Keratinocyte (primary cell): ENCODE measurements around the gene NAPA. TPM values are rescaled to one million over a fixed set of nuclear protein-coding genes. Genes with fewer than 3 reads are reported as not detected.

Experiments used
- DNase-seq: peaks from one replicate; pipeline ENCODE4 v3.0.0-alpha.2; 2011; ENCODE audit warnings: low read depth, missing footprints, low spot score
- FAIRE-seq: peaks from 2 replicates; lab custom pipeline; 2011; peaks lifted over from hg19 to GRCh38; lab: Jason Lieb, UNC
- H2AFZ ChIP-seq: 2 replicates; pipeline ENCODE4 v1.6.0; 2012; ENCODE audit warnings: low read length, control low read depth, inconsistent platforms; ENCODE audit not compliant: control insufficient read depth
- H3K27ac ChIP-seq: 2 replicates; pipeline ENCODE4 v1.5.1; 2011; ENCODE audit warnings: low read length; ENCODE audit not compliant: control insufficient read depth, insufficient read depth
- H3K27me3 ChIP-seq: 3 replicates; pipeline ENCODE4 v1.6.0; 2011; ENCODE audit warnings: low read length; ENCODE audit not compliant: control insufficient read depth, insufficient read depth; ENCODE audit errors: extremely low read depth
- H3K36me3 ChIP-seq, 2 experiments: 2 replicates in 1 of 2; 3 replicates in 1 of 2; pipeline ENCODE4 v1.5.1; 2011; ENCODE audit warnings: low read length in 2 of 2, mild to moderate bottlenecking in 1 of 2; ENCODE audit not compliant: control insufficient read depth in 2 of 2, insufficient read depth in 2 of 2; ENCODE audit errors: extremely low read depth in 1 of 2
- H3K4me1 ChIP-seq: 3 replicates; pipeline ENCODE4 v1.5.1; 2011; ENCODE audit warnings: low read length; ENCODE audit not compliant: control insufficient read depth, insufficient read depth; ENCODE audit errors: extremely low read depth
- H3K4me2 ChIP-seq: 3 replicates; pipeline ENCODE4 v1.6.0; 2011; ENCODE audit warnings: low read depth, low read length; ENCODE audit not compliant: control insufficient read depth, insufficient read depth; ENCODE audit errors: extremely low read depth
- H3K4me3 ChIP-seq, 3 experiments: fragments of 200-600 bp in 1 of 3; sonication (generic) in 1 of 3; 2 replicates in 2 of 3; 3 replicates in 1 of 3; pipeline ENCODE4 v1.5.1; 2011 to 2016; ENCODE audit warnings: low read length in 3 of 3, mild to moderate bottlenecking in 3 of 3, control low read depth in 2 of 3, inconsistent platforms in 1 of 3, low read depth in 1 of 3, mixed read lengths in 1 of 3, mixed run types in 1 of 3, moderate library complexity in 1 of 3; ENCODE audit not compliant: control insufficient read depth in 2 of 3, insufficient read depth in 2 of 3; ENCODE audit errors: extremely low read depth in 1 of 3
- H3K79me2 ChIP-seq: 2 replicates; pipeline ENCODE4 v1.6.0; 2012; ENCODE audit warnings: low read length; ENCODE audit not compliant: control insufficient read depth, insufficient read depth
- H3K9ac ChIP-seq: 3 replicates; pipeline ENCODE4 v1.6.0; 2011; ENCODE audit warnings: low read length; ENCODE audit not compliant: control insufficient read depth, insufficient read depth; ENCODE audit errors: extremely low read depth
- H3K9me1 ChIP-seq: 3 replicates; pipeline ENCODE4 v1.6.0; 2011; ENCODE audit warnings: low read length; ENCODE audit not compliant: control insufficient read depth, insufficient read depth; ENCODE audit errors: extremely low read depth
- H3K9me3 ChIP-seq: 2 replicates; pipeline ENCODE4 v1.5.1; 2012; ENCODE audit warnings: low read depth, low read length; ENCODE audit not compliant: control insufficient read depth
- H4K20me1 ChIP-seq: 3 replicates; pipeline ENCODE4 v1.6.0; 2011; ENCODE audit warnings: low read length; ENCODE audit not compliant: control insufficient read depth, insufficient read depth; ENCODE audit errors: extremely low read depth
- CTCF ChIP-seq, 3 experiments: IDR thresholded peaks in 1 of 3; conservative IDR thresholded peaks in 1 of 3; optimal IDR thresholded peaks in 1 of 3; 2 replicates in 2 of 3; 3 replicates in 1 of 3; pipeline versions ENCODE3 to v1.5.1; 2011; ENCODE audit warnings: low read length in 3 of 3, mild to moderate bottlenecking in 3 of 3, moderate library complexity in 2 of 3, control low read depth in 1 of 3, inconsistent platforms in 1 of 3; ENCODE audit not compliant: insufficient read depth in 2 of 3; ENCODE audit errors: extremely low read depth in 1 of 3
- EZH2 ChIP-seq: IDR thresholded peaks from one replicate; pipeline ENCODE4 v1.6.1; 2012; ENCODE audit warnings: inconsistent platforms, mild to moderate bottlenecking, low read length, moderate library complexity
- dilution Hi-C: fragments of 300-500 bp; cut with MboI; formaldehyde crosslinking; loops from one replicate; pipeline ENCODE4 v1.7.0; 2020; ENCODE audit warnings: low sequenced_read_pairs; ENCODE audit not compliant: extremely low pct_ligation_motif_present
- polyA plus RNA-seq, 5 experiments: library from polyadenylated mRNA; depleted of rRNA in 3 of 5; stranded (reverse) in 3 of 5; stranded (forward) in 1 of 5; unstranded in 1 of 5; fragments of >200 nt; gene quantifications; 1 replicate in 1 of 5; 2 replicates in 3 of 5; 3 replicates in 1 of 5; pipeline versions ENCODE4 v1.2.1 to v1.2.3, GENCODE V29; 2011 to 2012; ENCODE audit warnings: missing spikeins in 2 of 5, low read depth in 1 of 5, low replicate concordance in 1 of 5

NAPA gene
- polyA plus RNA-seq, 1 donor (not counting 4 experiments of a cell fraction or from before 2014, with no cell fraction given), result 89.0 TPM

- FAIRE-seq (no peak), DNase-seq (no peak)
- TF ChIP-seq EZH2, result no peak
- no peak for TF ChIP-seq CTCF (optimal IDR thresholded peaks at IDR 0.05 in 1 of 3, IDR thresholded peaks at IDR 0.05 in 1 of 3, conservative IDR thresholded peaks at IDR 0.05 in 1 of 3; ENCODE audit: extremely low read depth in 1 of 3, insufficient read depth in 2 of 3, low read length in 3 of 3)
- Histone ChIP-seq H2AFZ (no peak overlapping the region), H3K27me3 (no peaks in the 10 kb centered on the region), H3K27ac (no peak overlapping the region), H3K4me2 (no peak overlapping the region), H3K4me1 (no peaks in the 10 kb centered on the region), H3K9me3 (no peaks in the 10 kb centered on the region), H3K79me2 (peaks cover 3% of the 10 kb centered on the region), H3K9me1 (no peaks in the 10 kb centered on the region), H3K4me3 (no peak overlapping the region), H3K36me3 (peaks cover 42 to 48% of the 10 kb centered on the region in 2 experiments), H3K9ac (no peak overlapping the region), H4K20me1 (peaks cover 2% of the 10 kb centered on the region)
- dilution Hi-C loops, result no loop called here
These were observed 15.5 kb downstream of the NAPA start for GRCh38 chr19:47499371-47499770.

DNA sequence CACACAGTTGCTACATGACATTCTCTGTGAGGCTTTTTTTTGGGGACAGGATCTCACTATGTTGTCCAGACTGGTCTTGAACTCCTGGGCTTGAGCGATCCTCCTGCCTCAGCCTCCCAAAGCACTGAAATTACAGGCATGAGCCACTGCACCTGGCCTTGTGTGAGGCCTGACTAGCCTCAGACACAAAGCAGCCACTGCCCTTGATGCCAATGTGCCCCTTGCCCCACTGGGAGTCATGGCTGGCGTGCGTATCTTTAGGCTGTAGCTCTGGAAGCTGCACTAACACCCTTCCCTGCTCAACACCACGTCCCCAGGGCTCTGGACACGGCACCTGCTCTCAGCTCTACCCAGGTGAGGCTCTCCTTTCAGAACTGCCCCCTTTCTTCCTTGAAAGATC, 16.3 kb downstream of the NAPA start:
- H3K79me2 ChIP-seq, result peaks cover 3% of the 10 kb centered on the region

More for the DNA sequence above, 16.3 kb downstream of the NAPA start:
- no peaks in the 10 kb centered on the region for H3K4me1 ChIP-seq
- H4K20me1 ChIP-seq, result peaks cover 6% of the 10 kb centered on the region
- H3K9ac ChIP-seq, result no peak overlapping the region
- FAIRE-seq, result no peak
- H3K27ac ChIP-seq, result no peak overlapping the region
- no peaks in the 10 kb centered on the region for H3K27me3 ChIP-seq
- H3K4me2 ChIP-seq, result no peak overlapping the region
- DNase-seq, result no peak
- H3K36me3 ChIP-seq, result peaks cover 42% of the 10 kb centered on the region in 2 experiments
- dilution Hi-C loops, result no loop called here
- H2AFZ ChIP-seq, result no peak overlapping the region
- TF ChIP-seq CTCF (optimal IDR thresholded peaks at IDR 0.05 in 1 of 3, IDR thresholded peaks at IDR 0.05 in 1 of 3, conservative IDR thresholded peaks at IDR 0.05 in 1 of 3; ENCODE audit: extremely low read depth in 1 of 3, insufficient read depth in 2 of 3, low read length in 3 of 3) (no peak), EZH2 (no peak)
- no peaks in the 10 kb centered on the region for H3K9me3 ChIP-seq
- H3K4me3 ChIP-seq, result no peak overlapping the region
- no peaks in the 10 kb centered on the region for H3K9me1 ChIP-seq
